Large intestine (tissue), 3 donors: Measurements from ENCODE around the gene FAM181A. TPM values are rescaled to one million over a fixed set of nuclear protein-coding genes. Genes with fewer than 3 reads are reported as not detected.

Source experiments
- DNase-seq, 2 donors: peaks; one replicate each; pipeline versions ENCODE4 v3.0.0 to v3.0.0-alpha.2; 2013
- H3K27ac ChIP-seq: one replicate; pipeline ENCODE4 v1.5.1; 2013; ENCODE audit warnings: low read length
- H3K27me3 ChIP-seq: 2 replicates; pipeline ENCODE4 v1.6.1; 2013; ENCODE audit warnings: low read length; ENCODE audit not compliant: control insufficient read depth, insufficient read depth
- H3K36me3 ChIP-seq: 2 replicates; pipeline ENCODE4 v1.6.1; 2013; ENCODE audit warnings: low read length; ENCODE audit not compliant: control insufficient read depth, insufficient read depth
- H3K4me1 ChIP-seq: one replicate; pipeline ENCODE4 v1.6.1; 2013; ENCODE audit warnings: low read length; ENCODE audit not compliant: control insufficient read depth, insufficient read depth
- H3K4me3 ChIP-seq: one replicate; pipeline ENCODE4 v1.5.1; 2013; ENCODE audit warnings: low read length
- H3K9me3 ChIP-seq: one replicate; pipeline ENCODE4 v1.6.1; 2013; ENCODE audit warnings: mild to moderate bottlenecking, low read depth, low read length, moderate library complexity; ENCODE audit not compliant: control insufficient read depth
- WGBS: methylation state at CpG from one replicate; pipeline ENCODE4 v1.1.5; 2013; ENCODE audit warnings: low lambda C conversion rate; ENCODE audit not compliant: insufficient coverage; 5-methylcytosine and 5-hydroxymethylcytosine counted together
- polyA plus RNA-seq: library from polyadenylated mRNA; unstranded; fragments of 120-200 nt; gene quantifications from one replicate; pipeline ENCODE4 v1.2.1, GENCODE V29; 2013

The FAM181A gene
- polyA plus RNA-seq, 1 donor: not detected

DNA sequence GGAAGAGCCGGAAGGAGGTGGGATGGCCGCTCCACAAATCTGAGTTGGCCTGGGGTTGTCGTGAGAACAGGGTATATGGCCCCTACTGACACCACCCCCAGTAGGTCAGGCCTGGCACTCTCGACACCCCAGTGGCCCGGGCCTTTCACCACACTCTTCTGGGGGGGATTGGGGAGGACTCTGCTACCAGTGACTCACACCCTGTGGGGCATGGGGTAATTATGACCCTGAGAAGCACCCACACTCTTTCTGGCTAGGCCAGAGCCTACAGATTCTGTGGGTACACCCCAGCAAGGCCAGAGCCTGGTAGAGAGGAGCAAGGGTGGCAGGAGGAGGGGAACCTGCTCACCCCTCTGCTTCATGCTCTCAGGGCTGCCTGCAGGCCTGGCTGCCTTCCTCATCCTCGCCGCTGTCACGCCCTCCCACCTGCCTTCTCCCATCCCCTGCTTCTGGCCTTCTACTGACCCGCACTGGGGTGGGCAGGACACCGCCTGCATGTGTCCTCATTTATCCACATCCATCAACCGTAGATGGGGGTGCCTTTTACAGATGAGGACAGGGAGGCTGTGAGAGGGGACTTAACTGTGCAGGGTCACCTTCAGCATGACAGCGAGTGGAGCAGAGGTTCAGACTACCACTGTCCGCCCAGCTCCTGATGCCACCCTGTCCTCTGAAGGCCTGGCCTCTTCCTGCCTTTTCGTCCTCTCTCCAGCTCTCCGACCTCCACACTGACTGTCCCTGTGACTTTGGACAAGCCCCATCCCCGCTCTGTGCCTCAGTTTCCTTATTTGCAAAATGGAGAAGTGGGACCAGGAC is 30.8 kb downstream of the FAM181A start:
- DNase-seq: no peak
- H3K4me3 ChIP-seq: no peak overlapping the region
- WGBS: no CpG with 5 or more reads among the region's 16 CpGs
- H3K27ac ChIP-seq: no peak overlapping the region
- H3K36me3 ChIP-seq: no peaks in the 10 kb centered on the region
- H3K27me3 ChIP-seq: no peaks in the 10 kb centered on the region
- peaks cover 58% of the 10 kb centered on the region for H3K4me1 ChIP-seq
- H3K9me3 ChIP-seq: no peaks in the 10 kb centered on the region

DNA sequence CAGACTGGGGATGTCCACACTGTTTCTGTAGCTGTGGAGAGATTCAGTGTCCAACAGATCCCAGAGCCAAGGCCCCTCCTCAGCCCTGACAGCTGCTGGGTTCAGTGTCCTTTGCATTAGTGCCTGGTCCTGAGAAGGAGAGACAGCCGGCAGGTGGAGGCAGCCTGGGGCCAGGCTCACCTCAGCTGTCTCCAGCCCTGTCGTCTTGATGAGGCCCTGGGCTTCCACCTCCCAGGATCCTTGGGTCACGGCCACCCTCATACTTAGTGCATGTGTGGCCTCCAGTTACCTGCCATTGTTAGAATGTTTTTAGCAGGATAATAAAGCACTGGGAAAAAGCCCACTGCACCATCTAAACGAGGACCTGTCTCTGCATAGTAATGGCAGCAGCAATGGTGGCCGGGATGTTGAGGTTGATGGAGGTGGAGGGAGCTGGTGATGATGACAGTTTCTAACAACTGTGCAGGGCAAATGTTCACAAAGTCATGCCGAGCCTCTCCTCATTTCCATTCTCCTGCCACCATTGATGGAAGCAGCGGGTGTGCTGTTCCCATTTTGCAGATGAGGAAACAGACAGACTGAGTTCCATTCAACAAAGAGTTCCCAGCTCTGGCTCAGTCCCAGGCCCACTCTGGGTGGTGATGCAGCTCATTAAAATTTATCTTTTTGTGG is 31.6 kb downstream of the FAM181A start:
- Histone ChIP-seq H3K27ac (peak overlapping the region; percentile 75), H3K36me3 (no peaks in the 10 kb centered on the region), H3K9me3 (no peaks in the 10 kb centered on the region), H3K4me3 (no peak overlapping the region), H3K4me1 (peaks cover 55% of the 10 kb centered on the region), H3K27me3 (no peaks in the 10 kb centered on the region)
- no CpG with 5 or more reads among the region's 7 CpGs for WGBS
- DNase-seq: no peak

DNA sequence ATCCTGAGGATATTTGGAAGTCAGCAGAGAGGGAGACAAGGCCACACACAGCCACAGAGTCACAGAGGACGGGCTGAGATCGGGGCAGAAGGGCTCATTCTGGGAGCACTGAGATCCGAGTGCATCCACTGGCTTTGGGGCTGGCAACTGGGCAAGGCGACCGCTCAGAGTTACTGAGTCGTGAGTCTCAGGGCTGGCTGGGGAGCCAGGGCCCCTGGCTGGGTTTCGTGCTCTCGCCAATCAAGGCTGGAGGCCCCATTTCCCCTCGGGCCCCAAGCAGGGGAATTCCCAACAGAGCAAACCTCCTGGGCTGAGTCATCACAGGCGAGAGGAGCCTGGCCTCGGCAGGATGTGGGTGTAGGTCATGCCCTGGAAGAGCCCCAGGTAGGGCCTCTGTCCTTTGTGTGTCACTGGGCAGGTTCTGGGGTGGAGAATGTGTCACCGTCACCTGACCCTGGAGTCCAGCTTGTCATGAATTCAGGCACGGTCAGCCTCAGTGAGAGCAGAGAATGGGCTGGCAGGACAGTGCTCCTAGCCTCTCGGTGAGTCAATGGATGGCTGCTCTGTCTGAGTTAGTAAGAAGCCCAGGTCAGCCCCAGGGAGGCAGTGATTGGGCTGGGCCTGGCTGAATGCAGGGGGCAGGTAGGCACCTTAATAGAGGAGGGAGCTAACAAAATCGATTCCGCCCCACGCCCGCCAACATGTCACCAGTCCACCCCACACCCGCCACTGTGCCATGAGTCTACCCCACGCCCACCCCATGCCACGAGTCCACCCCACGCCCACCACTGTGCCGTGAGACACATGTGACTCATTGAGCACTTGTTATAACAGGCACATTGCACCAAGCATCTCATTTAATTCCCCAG is 32.3 kb downstream of the FAM181A start:
- DNase-seq: peak; percentile 97 to 99
- H3K36me3 ChIP-seq: no peaks in the 10 kb centered on the region
- H3K4me3 ChIP-seq: no peak overlapping the region
- no peaks in the 10 kb centered on the region for H3K27me3 ChIP-seq
- WGBS: 20% methylated on average over 1 of the region's 23 CpGs
- peak overlapping the region; percentile 79 for H3K27ac ChIP-seq
- H3K9me3 ChIP-seq: no peaks in the 10 kb centered on the region
- peaks cover 54% of the 10 kb centered on the region for H3K4me1 ChIP-seq

DNA sequence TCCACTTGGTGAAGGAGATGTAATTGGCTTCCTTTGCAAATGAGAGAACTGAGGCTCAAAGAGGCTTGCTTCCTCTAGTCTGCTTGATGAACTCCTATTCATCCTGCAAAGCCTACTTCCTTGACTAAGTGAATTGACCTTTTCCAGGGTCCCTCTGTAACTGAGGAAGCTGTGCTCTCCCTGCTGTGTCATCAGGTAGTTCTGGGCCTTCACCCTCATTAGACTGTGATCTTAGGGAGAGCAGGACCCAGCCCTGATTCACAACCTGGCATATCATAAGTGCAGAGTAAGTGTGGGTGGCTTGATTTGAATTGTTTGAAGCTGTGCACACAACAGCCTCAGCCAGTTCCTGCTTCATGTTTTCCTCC is 32.9 kb downstream of the FAM181A start:
- H3K4me1 ChIP-seq: peaks cover 54% of the 10 kb centered on the region
- no peaks in the 10 kb centered on the region for H3K36me3 ChIP-seq
- no peaks in the 10 kb centered on the region for H3K9me3 ChIP-seq
- DNase-seq: peak in 1 of 2 donors; percentile 52
- H3K27ac ChIP-seq: peak overlapping the region; percentile 79
- H3K4me3 ChIP-seq: no peak overlapping the region
- no peaks in the 10 kb centered on the region for H3K27me3 ChIP-seq

DNA sequence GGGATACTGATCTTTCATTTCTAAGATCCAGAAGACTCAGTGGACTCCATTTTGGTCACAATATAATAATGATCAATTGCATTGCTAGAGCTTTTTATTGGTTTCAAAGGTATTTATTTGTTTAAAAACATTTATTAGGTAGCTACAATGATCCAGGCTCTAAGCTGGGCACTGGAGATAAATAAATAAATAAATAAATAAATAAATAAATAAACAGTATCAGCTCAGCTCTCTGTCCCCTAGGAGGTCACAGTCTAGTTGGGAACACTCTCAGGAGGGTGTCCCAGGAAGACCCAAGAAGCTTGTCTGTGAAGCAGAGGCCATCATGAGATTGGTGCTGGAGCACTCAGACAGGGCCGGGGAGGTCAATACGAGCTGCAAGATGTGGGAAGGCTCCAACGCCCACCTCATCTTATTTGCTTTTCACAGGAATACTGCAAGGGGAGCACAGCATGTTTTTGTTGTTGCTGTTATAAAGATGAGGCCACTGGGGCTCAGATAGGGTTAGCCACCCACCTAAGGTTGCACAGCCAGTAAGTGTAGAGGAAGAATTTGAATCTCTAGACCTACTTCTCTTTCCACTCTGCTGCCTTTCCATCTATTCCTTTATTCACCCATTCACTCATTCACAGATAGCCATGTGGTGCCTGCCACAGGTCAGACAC is 33.8 kb downstream of the FAM181A start:
- no peaks in the 10 kb centered on the region for H3K36me3 ChIP-seq
- peaks cover 47% of the 10 kb centered on the region for H3K4me1 ChIP-seq
- no peak for DNase-seq

DNA sequence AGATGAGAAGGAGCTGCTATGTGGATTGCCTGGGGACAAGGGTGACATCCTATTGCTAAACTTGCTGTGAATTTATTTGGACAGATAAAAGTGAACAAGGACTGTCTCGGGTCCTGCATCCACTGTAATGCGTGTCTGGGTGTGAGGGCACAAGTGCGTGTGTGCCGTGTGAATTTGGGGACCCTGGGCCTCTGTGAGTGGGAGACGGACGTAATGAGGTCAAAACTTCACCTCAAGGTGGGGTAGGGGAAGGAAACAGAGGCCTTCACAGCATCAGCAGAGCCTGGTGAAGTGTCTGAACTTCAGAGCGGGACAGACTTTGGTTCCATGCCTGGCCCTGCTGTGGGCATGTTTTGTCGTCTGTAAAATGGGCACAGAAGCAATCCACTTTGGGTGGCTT is 34.5 kb downstream of the FAM181A start:
- DNase-seq: no peak
- Histone ChIP-seq H3K27ac (no peak overlapping the region), H3K36me3 (no peaks in the 10 kb centered on the region), H3K4me1 (peaks cover 39% of the 10 kb centered on the region), H3K9me3 (no peaks in the 10 kb centered on the region), H3K4me3 (no peak overlapping the region), H3K27me3 (no peaks in the 10 kb centered on the region)
- no CpG with 5 or more reads among the region's 8 CpGs for WGBS

More for the DNA sequence above, 33.8 kb downstream of the FAM181A start:
- no peaks in the 10 kb centered on the region for H3K9me3 ChIP-seq
- WGBS: no CpG with 5 or more reads among the region's 3 CpGs
- H3K27me3 ChIP-seq: no peaks in the 10 kb centered on the region
- no peak overlapping the region for H3K27ac ChIP-seq
- no peak overlapping the region for H3K4me3 ChIP-seq

DNA sequence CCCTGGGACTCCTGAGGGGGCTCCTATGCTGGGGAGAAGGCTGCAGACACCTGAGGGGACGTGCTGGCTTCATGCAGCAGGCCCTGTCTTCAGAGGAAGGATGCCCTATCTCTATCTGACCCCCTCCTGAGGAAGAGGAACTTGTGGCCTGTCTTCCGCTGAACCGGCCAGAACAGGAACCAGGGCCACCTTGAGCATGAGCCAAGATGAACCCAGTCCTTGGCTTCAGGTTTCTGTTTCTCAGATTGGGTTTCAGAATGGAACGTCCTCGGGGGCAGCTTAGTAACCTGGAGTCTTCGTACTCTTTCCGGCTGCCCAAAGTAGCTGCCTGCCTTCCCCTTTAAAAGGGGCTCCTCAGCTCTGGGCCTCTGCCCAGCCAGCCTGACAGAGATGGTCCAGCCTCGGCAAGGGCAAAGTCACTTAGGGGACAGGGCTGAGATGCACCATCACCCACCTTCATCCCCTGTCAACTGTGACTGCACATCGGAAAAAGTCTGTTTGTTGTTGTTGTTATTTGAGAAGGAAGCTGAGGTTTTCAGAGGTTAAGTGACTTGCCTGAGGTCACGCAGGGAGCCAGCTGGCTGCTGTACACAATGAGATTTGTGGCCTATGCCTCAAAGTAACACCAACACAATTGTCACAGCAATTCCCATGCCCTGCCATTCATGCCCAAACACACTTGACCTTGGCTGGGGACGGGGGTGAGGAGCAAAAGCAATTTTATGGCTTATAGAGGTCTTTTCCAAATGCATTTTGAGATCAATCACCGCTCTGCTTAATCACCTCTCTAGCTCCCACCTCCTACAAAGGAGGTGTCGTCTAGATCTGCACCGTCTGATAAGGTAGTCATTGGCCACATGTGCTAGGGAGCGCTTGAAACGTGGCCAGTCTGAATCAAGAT is 35.8 kb downstream of the FAM181A start:
- Histone ChIP-seq H3K4me3 (no peak overlapping the region), H3K36me3 (no peaks in the 10 kb centered on the region), H3K4me1 (peaks cover 26% of the 10 kb centered on the region), H3K27ac (peak overlapping the region; percentile 4), H3K9me3 (no peaks in the 10 kb centered on the region), H3K27me3 (no peaks in the 10 kb centered on the region)
- no peak for DNase-seq
- no CpG with 5 or more reads among the region's 16 CpGs for WGBS

DNA sequence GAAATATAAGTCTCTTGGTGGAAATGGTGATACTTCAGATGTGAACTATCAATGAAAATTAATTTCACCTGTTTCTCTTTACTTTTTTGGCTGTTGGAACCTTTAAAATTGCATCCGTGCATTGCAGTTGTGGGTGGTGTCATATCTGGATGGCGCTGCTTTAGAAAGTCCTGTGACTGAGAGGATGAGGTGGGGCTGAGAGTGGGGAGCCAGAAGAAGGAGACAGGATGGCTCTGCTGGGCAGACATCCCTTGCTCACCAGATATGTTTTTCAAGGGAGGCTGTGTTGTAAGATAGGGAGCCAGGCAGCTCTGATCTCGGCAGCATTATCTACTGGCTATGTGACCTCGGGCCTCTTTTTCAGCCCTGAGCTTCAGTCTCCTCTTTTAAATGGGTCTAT is 36.5 kb downstream of the FAM181A start:
- no peaks in the 10 kb centered on the region for H3K9me3 ChIP-seq
- WGBS: no CpG with 5 or more reads among the region's 4 CpGs
- H3K4me1 ChIP-seq: peaks cover 19% of the 10 kb centered on the region
- no peak overlapping the region for H3K27ac ChIP-seq
- no peak for DNase-seq
- no peaks in the 10 kb centered on the region for H3K36me3 ChIP-seq
- H3K27me3 ChIP-seq: no peaks in the 10 kb centered on the region
- H3K4me3 ChIP-seq: no peak overlapping the region

DNA sequence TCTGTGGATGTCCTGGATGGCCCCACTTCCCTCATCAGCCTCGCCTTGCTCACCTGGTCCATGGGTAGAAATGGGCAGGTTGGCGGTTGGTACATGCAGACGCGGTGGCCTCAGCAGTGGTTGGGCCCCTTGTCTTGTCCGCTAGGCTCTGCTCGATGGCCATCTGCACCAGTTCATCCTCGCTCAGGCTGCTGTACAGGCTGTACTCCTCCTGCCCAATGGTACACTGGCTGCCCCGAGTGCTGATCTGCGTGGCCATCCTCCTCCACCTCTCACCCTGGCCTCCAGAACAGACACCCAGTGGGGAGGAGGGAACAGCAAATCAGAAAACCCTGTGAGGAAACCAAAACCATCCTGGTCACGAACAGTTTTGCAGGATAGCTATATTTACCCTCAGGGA is 37.1 kb downstream of the FAM181A start:
- no peak overlapping the region for H3K27ac ChIP-seq
- peaks cover 13% of the 10 kb centered on the region for H3K4me1 ChIP-seq
- DNase-seq: no peak
- H3K4me3 ChIP-seq: no peak overlapping the region
- H3K9me3 ChIP-seq: no peaks in the 10 kb centered on the region
- no peaks in the 10 kb centered on the region for H3K27me3 ChIP-seq
- no CpG with 5 or more reads among the region's 10 CpGs for WGBS
- no peaks in the 10 kb centered on the region for H3K36me3 ChIP-seq
